ENCODE data around the gene NFATC4.

DNA sequence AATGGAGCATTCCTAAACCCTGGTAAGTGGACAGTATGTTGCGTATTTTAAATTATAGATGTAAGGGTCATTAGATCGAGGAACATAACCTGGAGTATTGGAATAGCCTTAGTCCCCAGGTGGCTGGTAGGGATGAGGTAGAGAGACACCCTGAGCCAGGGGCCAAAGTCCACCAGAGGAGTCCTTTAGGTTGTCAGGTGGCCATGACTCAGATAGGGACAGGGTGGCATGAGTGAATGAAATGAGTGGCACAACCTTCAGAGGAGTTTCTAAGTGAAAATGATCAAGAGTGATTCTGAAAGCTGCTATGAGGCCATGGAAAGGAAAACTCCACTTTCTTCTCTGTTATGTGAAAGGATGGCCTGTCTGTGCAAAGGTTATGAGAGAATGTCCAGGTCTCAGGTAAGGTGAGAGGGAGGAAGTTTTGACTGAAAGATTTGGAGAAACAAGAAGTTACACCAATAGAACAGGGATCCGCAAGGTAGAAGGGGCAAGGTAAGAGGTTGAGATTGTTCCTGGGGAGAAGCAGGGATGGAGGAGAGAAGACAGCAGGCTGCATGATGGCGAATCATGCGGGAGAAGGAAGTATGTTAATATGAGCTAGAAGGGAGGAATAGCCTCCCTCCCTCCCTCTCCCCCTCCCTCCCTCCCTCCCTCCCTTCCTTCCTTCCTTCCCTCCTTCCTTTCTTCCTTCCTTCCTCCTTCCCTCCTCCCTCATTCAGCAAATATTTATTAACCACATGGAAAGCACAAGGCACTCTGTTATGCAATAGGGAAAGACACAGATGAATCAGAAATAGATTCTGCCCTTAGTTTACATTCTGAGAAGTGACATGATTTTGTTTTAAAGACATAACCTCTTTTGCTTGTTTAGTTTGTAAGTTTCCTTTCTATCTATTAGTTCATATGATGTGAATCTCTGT lies 14.2 kb upstream of the NFATC4 start:
- TF ChIP-seq EZH2 (IDR thresholded peaks at IDR 0.05; ENCODE audit: borderline replicate concordance, insufficient read depth, low read depth, low read length, poor library complexity, severe bottlenecking) (no peak), CTCF (IDR thresholded peaks at IDR 0.05) (no peak)

All from B cell (primary cell).